Measurements from ENCODE around the gene C1orf122.

C1orf122 gene

DNA sequence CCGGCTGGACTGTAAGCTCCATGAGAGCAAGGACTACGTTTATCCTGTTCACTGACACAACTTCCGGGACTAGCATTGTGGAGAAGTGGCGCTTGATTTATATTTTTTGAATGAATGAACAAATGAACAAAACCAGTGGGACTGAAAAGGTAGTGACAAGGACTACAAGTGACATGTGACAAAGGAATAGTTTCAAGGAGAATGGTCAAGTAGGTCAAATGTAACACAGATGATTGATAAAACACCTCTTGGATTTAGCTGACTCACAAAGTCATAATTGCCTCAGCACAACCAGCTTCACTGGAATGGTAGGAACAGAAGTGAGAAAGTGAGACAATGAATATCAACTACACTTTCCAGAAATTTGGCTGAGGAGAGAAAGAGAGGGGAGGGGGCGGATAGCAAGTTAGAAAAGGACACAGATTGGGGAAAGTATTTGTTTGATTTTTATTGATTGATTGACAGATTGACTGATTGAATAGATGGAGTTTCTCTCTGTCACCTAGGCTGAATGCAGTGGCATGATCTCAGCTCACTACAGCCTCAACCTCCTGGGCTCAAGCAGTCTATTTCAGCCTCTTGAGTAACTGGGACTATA, 37.6 kb downstream of the C1orf122 start (continued):
- no peak for TF ChIP-seq BACH2 (CRISPR knock-in tag; IDR thresholded peaks at IDR 0.05; ENCODE audit: borderline replicate concordance)
- TF ChIP-seq, protein P1, sequence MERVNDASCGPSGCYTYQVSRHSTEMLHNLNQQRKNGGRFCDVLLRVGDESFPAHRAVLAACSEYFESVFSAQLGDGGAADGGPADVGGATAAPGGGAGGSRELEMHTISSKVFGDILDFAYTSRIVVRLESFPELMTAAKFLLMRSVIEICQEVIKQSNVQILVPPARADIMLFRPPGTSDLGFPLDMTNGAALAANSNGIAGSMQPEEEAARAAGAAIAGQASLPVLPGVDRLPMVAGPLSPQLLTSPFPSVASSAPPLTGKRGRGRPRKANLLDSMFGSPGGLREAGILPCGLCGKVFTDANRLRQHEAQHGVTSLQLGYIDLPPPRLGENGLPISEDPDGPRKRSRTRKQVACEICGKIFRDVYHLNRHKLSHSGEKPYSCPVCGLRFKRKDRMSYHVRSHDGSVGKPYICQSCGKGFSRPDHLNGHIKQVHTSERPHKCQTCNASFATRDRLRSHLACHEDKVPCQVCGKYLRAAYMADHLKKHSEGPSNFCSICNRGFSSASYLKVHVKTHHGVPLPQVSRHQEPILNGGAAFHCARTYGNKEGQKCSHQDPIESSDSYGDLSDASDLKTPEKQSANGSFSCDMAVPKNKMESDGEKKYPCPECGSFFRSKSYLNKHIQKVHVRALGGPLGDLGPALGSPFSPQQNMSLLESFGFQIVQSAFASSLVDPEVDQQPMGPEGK (CRISPR knock-in tag; IDR thresholded peaks at IDR 0.05; ENCODE audit: borderline replicate concordance), result no peak

DNA sequence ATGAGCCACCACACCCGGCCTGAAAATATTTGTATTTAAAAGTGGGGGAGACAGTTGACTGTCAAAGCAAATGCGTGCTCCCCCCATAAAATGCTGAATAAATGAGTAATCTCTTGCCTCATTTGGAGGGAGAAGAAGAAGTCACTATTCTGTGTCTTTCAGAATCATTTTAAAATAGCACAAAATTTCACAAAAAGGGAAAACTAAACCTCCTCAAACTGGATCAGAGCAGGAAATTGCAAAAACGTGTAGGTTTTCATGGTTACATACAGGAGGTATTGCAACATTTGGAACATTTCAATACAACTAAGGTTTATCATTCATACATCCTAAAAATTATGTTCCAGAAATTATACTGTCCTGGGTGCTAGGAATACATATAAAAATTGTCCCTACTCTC, 38.2 kb downstream of the C1orf122 start:
- TF ChIP-seq SNAI2 (CRISPR knock-in tag; IDR thresholded peaks at IDR 0.05) (no peak), TSHZ2 (CRISPR knock-in tag; IDR thresholded peaks at IDR 0.05) (no peak)
- ATAC-seq, result no peak

DNA sequence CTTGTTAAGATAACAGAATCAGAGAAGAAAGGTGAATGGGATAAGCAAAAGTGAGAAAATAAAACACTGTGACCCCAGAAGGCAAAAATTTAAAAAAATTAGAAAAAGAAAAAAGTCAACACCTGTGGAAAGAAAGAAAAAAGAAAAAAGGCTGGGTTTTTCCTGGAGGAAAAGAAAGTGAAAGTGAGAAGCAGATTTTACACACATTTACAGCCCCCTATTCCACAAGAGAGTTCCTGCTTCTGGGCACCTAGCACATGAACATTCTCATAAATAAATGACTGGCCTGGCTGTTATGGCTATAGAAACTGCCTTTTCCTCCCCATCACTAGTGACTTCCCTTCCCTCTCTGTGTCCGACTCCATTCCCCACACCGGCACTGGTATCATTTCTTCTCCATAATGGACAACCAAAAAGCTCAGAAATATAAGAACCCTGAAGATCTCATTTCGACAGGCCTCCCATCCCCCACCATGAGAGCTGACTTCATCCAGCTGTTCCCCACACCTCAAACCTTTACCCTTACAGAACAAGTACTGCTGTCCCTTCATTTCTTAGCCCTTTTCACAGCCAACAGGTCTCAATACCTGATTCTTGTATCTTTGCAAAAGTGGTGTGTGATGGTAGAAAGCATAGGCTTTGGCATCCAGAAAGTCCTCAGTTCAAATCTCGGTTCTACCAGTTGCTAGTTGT, 39.2 kb downstream of the C1orf122 start:
- no peak for ATAC-seq
- TF ChIP-seq RARB (CRISPR knock-in tag; IDR thresholded peaks at IDR 0.05) (no peak), BACH2 (CRISPR knock-in tag; IDR thresholded peaks at IDR 0.05; ENCODE audit: borderline replicate concordance) (no peak), ZNF565 (CRISPR knock-in tag; conservative IDR thresholded peaks at IDR 0.05; ENCODE audit: low read depth) (no peak), ZC3H10 (CRISPR knock-in tag; IDR thresholded peaks at IDR 0.05) (no peak), TCF4 (CRISPR knock-in tag; IDR thresholded peaks at IDR 0.05; ENCODE audit: borderline replicate concordance) (no peak), SNAI2 (CRISPR knock-in tag; IDR thresholded peaks at IDR 0.05) (no peak), ESRRG (CRISPR knock-in tag; IDR thresholded peaks at IDR 0.05) (no peak), CSDC2 (CRISPR knock-in tag; IDR thresholded peaks at IDR 0.05) (no peak), PPARA (CRISPR knock-in tag; IDR thresholded peaks at IDR 0.05; ENCODE audit: borderline replicate concordance) (no peak), TOX (CRISPR knock-in tag; IDR thresholded peaks at IDR 0.05; ENCODE audit: borderline replicate concordance) (no peak), GLIS3 (CRISPR knock-in tag; IDR thresholded peaks at IDR 0.05) (no peak)
- TF ChIP-seq, protein P2, sequence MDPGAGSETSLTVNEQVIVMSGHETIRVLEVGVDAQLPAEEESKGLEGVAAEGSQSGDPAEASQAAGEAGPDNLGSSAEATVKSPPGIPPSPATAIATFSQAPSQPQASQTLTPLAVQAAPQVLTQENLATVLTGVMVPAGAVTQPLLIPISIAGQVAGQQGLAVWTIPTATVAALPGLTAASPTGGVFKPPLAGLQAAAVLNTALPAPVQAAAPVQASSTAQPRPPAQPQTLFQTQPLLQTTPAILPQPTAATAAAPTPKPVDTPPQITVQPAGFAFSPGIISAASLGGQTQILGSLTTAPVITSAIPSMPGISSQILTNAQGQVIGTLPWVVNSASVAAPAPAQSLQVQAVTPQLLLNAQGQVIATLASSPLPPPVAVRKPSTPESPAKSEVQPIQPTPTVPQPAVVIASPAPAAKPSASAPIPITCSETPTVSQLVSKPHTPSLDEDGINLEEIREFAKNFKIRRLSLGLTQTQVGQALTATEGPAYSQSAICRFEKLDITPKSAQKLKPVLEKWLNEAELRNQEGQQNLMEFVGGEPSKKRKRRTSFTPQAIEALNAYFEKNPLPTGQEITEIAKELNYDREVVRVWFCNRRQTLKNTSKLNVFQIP (CRISPR knock-in tag; IDR thresholded peaks at IDR 0.05; ENCODE audit: borderline replicate concordance, low read depth), result no peak
- TF ChIP-seq, protein P3, sequence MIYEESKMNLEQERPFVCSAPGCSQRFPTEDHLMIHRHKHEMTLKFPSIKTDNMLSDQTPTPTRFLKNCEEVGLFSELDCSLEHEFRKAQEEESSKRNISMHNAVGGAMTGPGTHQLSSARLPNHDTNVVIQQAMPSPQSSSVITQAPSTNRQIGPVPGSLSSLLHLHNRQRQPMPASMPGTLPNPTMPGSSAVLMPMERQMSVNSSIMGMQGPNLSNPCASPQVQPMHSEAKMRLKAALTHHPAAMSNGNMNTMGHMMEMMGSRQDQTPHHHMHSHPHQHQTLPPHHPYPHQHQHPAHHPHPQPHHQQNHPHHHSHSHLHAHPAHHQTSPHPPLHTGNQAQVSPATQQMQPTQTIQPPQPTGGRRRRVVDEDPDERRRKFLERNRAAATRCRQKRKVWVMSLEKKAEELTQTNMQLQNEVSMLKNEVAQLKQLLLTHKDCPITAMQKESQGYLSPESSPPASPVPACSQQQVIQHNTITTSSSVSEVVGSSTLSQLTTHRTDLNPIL (CRISPR knock-in tag; IDR thresholded peaks at IDR 0.05; ENCODE audit: low read depth), result no peak

DNA sequence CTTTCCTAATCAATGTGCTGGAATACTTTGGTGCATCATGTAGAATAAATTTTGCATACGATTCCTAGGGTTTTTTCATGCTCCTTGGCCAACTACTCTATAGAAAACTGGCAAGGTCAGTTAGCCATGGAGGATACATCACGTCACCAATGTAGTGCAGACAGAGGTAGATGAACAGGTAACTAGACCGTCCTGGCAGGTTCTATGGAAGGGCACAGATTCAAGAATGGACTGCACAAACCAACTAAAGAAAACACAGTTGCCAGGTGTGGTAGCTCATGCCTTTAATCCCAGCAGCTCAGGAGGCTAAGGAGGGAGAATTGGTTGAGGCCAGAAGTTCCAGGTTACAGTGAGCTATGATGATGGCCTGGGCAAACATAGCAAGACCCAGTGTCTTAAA, 41.9 kb downstream of the C1orf122 start:
- no peak for ATAC-seq
- no peak for TF ChIP-seq TOX (CRISPR knock-in tag; IDR thresholded peaks at IDR 0.05; ENCODE audit: borderline replicate concordance)
- no peak for TF ChIP-seq ARNTL (CRISPR knock-in tag; IDR thresholded peaks at IDR 0.05; ENCODE audit: borderline replicate concordance, low read depth)
- TF ChIP-seq ZFP30 (CRISPR knock-in tag; IDR thresholded peaks at IDR 0.05), result no peak
- TF ChIP-seq ZFP3 (CRISPR knock-in tag; IDR thresholded peaks at IDR 0.05), result no peak
- TF ChIP-seq, protein P2 (CRISPR knock-in tag; IDR thresholded peaks at IDR 0.05; ENCODE audit: borderline replicate concordance, low read depth), result no peak
- TF ChIP-seq TCF4 (CRISPR knock-in tag; IDR thresholded peaks at IDR 0.05; ENCODE audit: borderline replicate concordance), result no peak
- TF ChIP-seq ZC3H10 (CRISPR knock-in tag; IDR thresholded peaks at IDR 0.05), result no peak
- no peak for TF ChIP-seq SNAI2 (CRISPR knock-in tag; IDR thresholded peaks at IDR 0.05)
- TF ChIP-seq, protein P1 (CRISPR knock-in tag; IDR thresholded peaks at IDR 0.05; ENCODE audit: borderline replicate concordance), result no peak
- no peak for TF ChIP-seq RARB (CRISPR knock-in tag; IDR thresholded peaks at IDR 0.05)
- TF ChIP-seq ISL1 (CRISPR knock-in tag; IDR thresholded peaks at IDR 0.05), result no peak
- no peak for TF ChIP-seq CSRNP3 (CRISPR knock-in tag; IDR thresholded peaks at IDR 0.05)
